GM19463 (cell line): ENCODE data around the gene CHTOP.
"Not testable (repeated sequence)": the region's sequence is repeated elsewhere in the genome, so short reads cannot be mapped to it uniquely, and the experiment has no call there.

Experiments
- ATAC-seq: cut with Tn5 transposase; IDR thresholded peaks from one replicate; pipeline ENCODE4 v1.9.1; 2021; ENCODE audit warnings: mild to moderate bottlenecking, moderate library complexity; ENCODE audit not compliant: unreplicated experiment

Gene CHTOP

GRCh38 chr1:153631047-153632022 lies 2.5 kb upstream of the CHTOP start:
- no peak for ATAC-seq

GRCh38 chr1:153633161-153633753 lies 609 bp upstream of the CHTOP start:
- no peak for ATAC-seq

GRCh38 chr1:153635872-153636271 lies 2.0 kb downstream of the CHTOP start:
- no peak for ATAC-seq

GRCh38 chr1:153636312-153636711 lies 2.4 kb downstream of the CHTOP start:
- ATAC-seq: no peak

- no peak for ATAC-seq
These were observed 4.4 kb downstream of the CHTOP start for GRCh38 chr1:153638261-153638660.

- no peak for ATAC-seq
These were observed 5.4 kb downstream of the CHTOP start for GRCh38 chr1:153639280-153639679.

GRCh38 chr1:153640213-153640612 lies 6.3 kb downstream of the CHTOP start:
- not testable (repeated sequence) for ATAC-seq

GRCh38 chr1:153640861-153641260 lies 7.0 kb downstream of the CHTOP start:
- no peak for ATAC-seq

GRCh38 chr1:153642161-153642560 lies 8.3 kb downstream of the CHTOP start:
- ATAC-seq: no peak

- no peak for ATAC-seq
These were observed 9.2 kb downstream of the CHTOP start for GRCh38 chr1:153643100-153643499.

- ATAC-seq: no peak
These were observed 9.9 kb downstream of the CHTOP start for GRCh38 chr1:153643816-153644215.

- no peak for ATAC-seq
These were observed 12.9 kb downstream of the CHTOP start for GRCh38 chr1:153646672-153647345.

- no peak for ATAC-seq
These were observed 13.5 kb downstream of the CHTOP start for GRCh38 chr1:153647346-153647714.

GRCh38 chr1:153648000-153648643 lies 14.3 kb downstream of the CHTOP start:
- no peak for ATAC-seq

- no peak for ATAC-seq
These were observed 15.4 kb downstream of the CHTOP start for GRCh38 chr1:153649137-153649862.

GRCh38 chr1:153649863-153650235 lies 16.0 kb downstream of the CHTOP start:
- ATAC-seq: no peak

GRCh38 chr1:153651771-153652170 lies 17.9 kb downstream of the CHTOP start:
- ATAC-seq: no peak

GRCh38 chr1:153652805-153653500 lies 19.1 kb downstream of the CHTOP start:
- ATAC-seq: no peak

- no peak for ATAC-seq
These were observed 21.5 kb downstream of the CHTOP start for GRCh38 chr1:153655333-153655732.
